HEK293T (cell line): ENCODE results near the gene SEMA4F.

Experiments
- BHLHE40 ChIP-seq: fragments of 450-650 bp; IDR thresholded peaks from 2 replicates; pipeline ENCODE4 v1.6.1; 2016; ENCODE audit warnings: mild to moderate bottlenecking, moderate library complexity, borderline replicate concordance
- ELF4 ChIP-seq: fragments of 450-650 bp; IDR thresholded peaks from 2 replicates; pipeline ENCODE4 v1.6.1; 2017; ENCODE audit warnings: antibody characterized with exemption
- FOXA1 ChIP-seq: fragments of 450-650 bp; IDR thresholded peaks from 2 replicates; pipeline ENCODE4 v1.6.1; 2016; ENCODE audit warnings: mild to moderate bottlenecking
- FOXK2 ChIP-seq: fragments of 450-650 bp; IDR thresholded peaks from 2 replicates; pipeline ENCODE4 v1.6.1; 2016; ENCODE audit warnings: mild to moderate bottlenecking
- LEF1 ChIP-seq: fragments of 450-650 bp; IDR thresholded peaks from 2 replicates; pipeline ENCODE4 v1.6.1; 2017; ENCODE audit warnings: mild to moderate bottlenecking, borderline replicate concordance
- NFRKB ChIP-seq: fragments of 450-650 bp; IDR thresholded peaks from 2 replicates; pipeline ENCODE4 v1.6.1; 2016; ENCODE audit warnings: mild to moderate bottlenecking, moderate library complexity
- SP1 ChIP-seq: fragments of 450-650 bp; IDR thresholded peaks from 2 replicates; pipeline ENCODE4 v1.6.1; 2017
- TARDBP ChIP-seq: fragments of 450-650 bp; IDR thresholded peaks from 2 replicates; pipeline ENCODE4 v1.6.1; 2016
- ZNF384 ChIP-seq: fragments of 450-650 bp; IDR thresholded peaks from 2 replicates; pipeline ENCODE4 v1.6.1; 2016
- TF ChIP-seq, protein P1 (sequence below): fragments of 450-650 bp; IDR thresholded peaks from 2 replicates; pipeline ENCODE4 v1.6.1; 2016

DNA sequence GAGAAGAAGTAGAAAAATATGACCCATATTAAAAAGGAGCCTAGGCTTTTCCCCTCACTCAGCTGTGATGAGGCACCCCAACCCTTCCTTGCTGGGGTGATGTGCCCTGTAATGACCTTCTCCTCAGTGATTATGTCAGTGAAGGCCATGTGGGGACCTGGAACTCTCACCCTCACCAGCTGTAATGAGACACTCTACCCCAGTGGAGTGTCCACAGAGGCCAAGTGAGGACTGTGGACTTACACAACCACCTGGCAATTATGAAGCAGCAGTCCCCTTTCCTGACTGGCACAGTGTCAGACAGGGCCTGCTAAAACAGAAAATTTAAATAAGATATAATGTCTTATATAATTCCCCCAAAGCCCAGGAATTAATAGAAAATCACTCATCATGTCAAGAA, 54.2 kb downstream of the SEMA4F start:
- TF ChIP-seq ZNF384 (no peak), SP1 (no peak), NFRKB (no peak), BHLHE40 (no peak), ELF4 (no peak), LEF1 (no peak), FOXA1 (no peak), FOXK2 (no peak), TARDBP (no peak)
- TF ChIP-seq, protein P1, sequence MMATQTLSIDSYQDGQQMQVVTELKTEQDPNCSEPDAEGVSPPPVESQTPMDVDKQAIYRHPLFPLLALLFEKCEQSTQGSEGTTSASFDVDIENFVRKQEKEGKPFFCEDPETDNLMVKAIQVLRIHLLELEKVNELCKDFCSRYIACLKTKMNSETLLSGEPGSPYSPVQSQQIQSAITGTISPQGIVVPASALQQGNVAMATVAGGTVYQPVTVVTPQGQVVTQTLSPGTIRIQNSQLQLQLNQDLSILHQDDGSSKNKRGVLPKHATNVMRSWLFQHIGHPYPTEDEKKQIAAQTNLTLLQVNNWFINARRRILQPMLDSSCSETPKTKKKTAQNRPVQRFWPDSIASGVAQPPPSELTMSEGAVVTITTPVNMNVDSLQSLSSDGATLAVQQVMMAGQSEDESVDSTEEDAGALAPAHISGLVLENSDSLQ, result no peak
